Endothelial cell (in vitro differentiated cells): ENCODE measurements around the gene NCAPD2. TPM values are rescaled to one million over a fixed set of nuclear protein-coding genes. Genes with fewer than 3 reads are reported as not detected.

Experiments used
- DNase-seq: peaks from one replicate; pipeline ENCODE4 v3.0.0; 2021; ENCODE audit warnings: low spot score
- H3K27ac Mint-ChIP-seq: one replicate; pipeline ENCODE4 v1.8.0; 2021; ENCODE audit warnings: mixed read lengths, inconsistent platforms; ENCODE audit not compliant: unreplicated experiment
- H3K27me3 Mint-ChIP-seq: one replicate; pipeline ENCODE4 v1.8.0; 2021; ENCODE audit warnings: mild to moderate bottlenecking, moderate library complexity, mixed read lengths, inconsistent platforms; ENCODE audit not compliant: unreplicated experiment
- H3K36me3 Mint-ChIP-seq: one replicate; pipeline ENCODE4 v1.8.0; 2021; ENCODE audit warnings: mild to moderate bottlenecking, low read depth, mixed read lengths, inconsistent platforms; ENCODE audit not compliant: unreplicated experiment
- H3K4me1 Mint-ChIP-seq: one replicate; pipeline ENCODE4 v1.8.0; 2021; ENCODE audit warnings: mild to moderate bottlenecking, mixed read lengths, inconsistent platforms; ENCODE audit not compliant: unreplicated experiment
- H3K4me3 Mint-ChIP-seq: one replicate; pipeline ENCODE4 v1.8.0; 2021; ENCODE audit warnings: mild to moderate bottlenecking, mixed read lengths, inconsistent platforms; ENCODE audit not compliant: unreplicated experiment
- H3K9me3 Mint-ChIP-seq: one replicate; pipeline ENCODE4 v1.8.0; 2021; ENCODE audit warnings: mixed read lengths, inconsistent platforms; ENCODE audit not compliant: unreplicated experiment
- CTCF ChIP-seq: fragments of 200-600 bp; sonication (generic); IDR thresholded peaks from one replicate; pipeline ENCODE4 v1.5.0; 2021; ENCODE audit warnings: antibody characterized with exemption; ENCODE audit not compliant: unreplicated experiment
- total RNA-seq: library from RNA; stranded (reverse); fragmentation: NEBNext Ultra II Directional; extraction: Animal tissue kit (Norgen Biotek cat#: 25700); gene quantifications from one replicate; pipeline ENCODE4 v1.2.1, GENCODE V29; 2021; ENCODE audit not compliant: unreplicated experiment

NCAPD2 gene
- total RNA-seq, 1 donor from 2014 or later = 25.3 TPM

- Mint-ChIP-seq H3K27ac (no peak overlapping the region), H3K36me3 (peaks cover 46% of the 10 kb centered on the region), H3K9me3 (no peaks in the 10 kb centered on the region), H3K4me1 (no peaks in the 10 kb centered on the region), H3K27me3 (peaks cover 3% of the 10 kb centered on the region), H3K4me3 (no peak overlapping the region)
- DNase-seq = no peak
- no peak for TF ChIP-seq CTCF
Measured at GRCh38 chr12:6524648-6525047, 30.7 kb downstream of the NCAPD2 start.

- Mint-ChIP-seq H3K9me3 (no peaks in the 10 kb centered on the region), H3K27ac (no peak overlapping the region), H3K4me3 (peak overlapping the region; percentile 29), H3K27me3 (no peaks in the 10 kb centered on the region), H3K36me3 (peaks cover 52% of the 10 kb centered on the region), H3K4me1 (no peaks in the 10 kb centered on the region)
- DNase-seq = no peak
- TF ChIP-seq CTCF = no peak
Measured at GRCh38 chr12:6526201-6526600, 32.3 kb downstream of the NCAPD2 start.

GRCh38 chr12:6526766-6527525 lies 33.0 kb downstream of the NCAPD2 start:
- H3K27ac Mint-ChIP-seq = no peak overlapping the region
- no peak for TF ChIP-seq CTCF
- peaks cover 1% of the 10 kb centered on the region for H3K27me3 Mint-ChIP-seq
- H3K36me3 Mint-ChIP-seq = peaks cover 48% of the 10 kb centered on the region
- no peak for DNase-seq
- H3K4me1 Mint-ChIP-seq = peaks cover 3% of the 10 kb centered on the region
- H3K4me3 Mint-ChIP-seq = no peak overlapping the region
- no peaks in the 10 kb centered on the region for H3K9me3 Mint-ChIP-seq

GRCh38 chr12:6527711-6528110 lies 33.8 kb downstream of the NCAPD2 start:
- no peak for TF ChIP-seq CTCF
- H3K36me3 Mint-ChIP-seq = peaks cover 44% of the 10 kb centered on the region
- no peak overlapping the region for H3K4me3 Mint-ChIP-seq
- H3K27ac Mint-ChIP-seq = no peak overlapping the region
- peaks cover 8% of the 10 kb centered on the region for H3K27me3 Mint-ChIP-seq
- H3K9me3 Mint-ChIP-seq = no peaks in the 10 kb centered on the region
- peaks cover 10% of the 10 kb centered on the region for H3K4me1 Mint-ChIP-seq
- no peak for DNase-seq

GRCh38 chr12:6528539-6529235 lies 34.8 kb downstream of the NCAPD2 start:
- Mint-ChIP-seq H3K4me3 (no peak overlapping the region), H3K27ac (no peak overlapping the region), H3K4me1 (peaks cover 13% of the 10 kb centered on the region), H3K27me3 (peaks cover 11% of the 10 kb centered on the region), H3K9me3 (no peaks in the 10 kb centered on the region), H3K36me3 (peaks cover 43% of the 10 kb centered on the region)
- no peak for DNase-seq
- TF ChIP-seq CTCF = no peak
